Stimulated activated CD8-positive, alpha-beta memory T cell treated with anti-CD3 and anti-CD28 coated beads, Interleukin-15, amount 100 ng/mL, for 24 hours (primary cell): Measurements from ENCODE around the gene NCOA7.
A peak's percentile ranks its signal among the peaks of the same experiment; 100 is the strongest.
"Not testable (repeated sequence)": the region's sequence is repeated elsewhere in the genome, so short reads cannot be mapped to it uniquely, and the experiment has no call there.

Experiments used
- DNase-seq: peaks from one replicate; pipeline ENCODE4 v3.0.0-alpha.2; 2020; ENCODE audit warnings: low read depth

NCOA7 gene

DNA sequence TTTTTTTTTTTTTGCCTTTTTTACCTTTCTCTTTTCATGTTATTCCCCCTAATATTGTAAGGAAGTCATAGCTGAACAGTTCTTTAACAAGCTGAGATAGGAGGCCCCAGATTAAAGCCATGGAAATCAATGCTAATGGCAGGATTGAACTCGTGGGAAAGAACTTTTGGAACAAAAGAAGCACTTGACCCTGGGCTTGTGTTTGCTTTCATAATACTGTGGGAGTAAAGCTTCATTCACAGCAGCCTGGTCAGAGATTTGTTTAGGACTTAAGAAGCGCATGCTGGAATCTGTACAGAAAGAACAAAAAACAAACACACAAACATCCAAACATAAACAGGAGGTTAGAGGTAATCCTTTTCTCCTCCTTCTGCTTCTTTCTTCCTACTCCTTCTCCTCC, 36.2 kb upstream of the NCOA7 start:
- no peak for DNase-seq

DNA sequence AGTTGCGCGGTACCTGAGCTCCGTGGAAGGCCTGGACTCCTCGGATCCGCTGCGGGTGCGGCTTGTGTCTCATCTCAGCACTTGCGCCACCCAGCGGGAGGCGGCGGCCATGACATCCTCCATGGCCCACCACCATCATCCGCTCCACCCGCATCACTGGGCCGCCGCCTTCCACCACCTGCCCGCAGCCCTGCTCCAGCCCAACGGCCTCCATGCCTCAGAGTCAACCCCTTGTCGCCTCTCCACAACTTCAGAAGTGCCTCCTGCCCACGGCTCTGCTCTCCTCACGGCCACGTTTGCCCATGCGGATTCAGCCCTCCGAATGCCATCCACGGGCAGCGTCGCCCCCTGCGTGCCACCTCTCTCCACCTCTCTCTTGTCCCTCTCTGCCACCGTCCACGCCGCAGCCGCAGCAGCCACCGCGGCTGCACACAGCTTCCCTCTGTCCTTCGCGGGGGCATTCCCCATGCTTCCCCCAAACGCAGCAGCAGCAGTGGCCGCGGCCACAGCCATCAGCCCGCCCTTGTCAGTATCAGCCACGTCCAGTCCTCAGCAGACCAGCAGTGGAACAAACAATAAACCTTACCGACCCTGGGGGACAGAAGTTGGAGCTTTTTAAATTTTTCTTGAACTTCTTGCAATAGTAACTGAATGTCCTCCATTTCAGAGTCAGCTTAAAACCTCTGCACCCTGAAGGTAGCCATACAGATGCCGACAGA, 31.4 kb upstream of the NCOA7 start:
- no peak for DNase-seq

DNA sequence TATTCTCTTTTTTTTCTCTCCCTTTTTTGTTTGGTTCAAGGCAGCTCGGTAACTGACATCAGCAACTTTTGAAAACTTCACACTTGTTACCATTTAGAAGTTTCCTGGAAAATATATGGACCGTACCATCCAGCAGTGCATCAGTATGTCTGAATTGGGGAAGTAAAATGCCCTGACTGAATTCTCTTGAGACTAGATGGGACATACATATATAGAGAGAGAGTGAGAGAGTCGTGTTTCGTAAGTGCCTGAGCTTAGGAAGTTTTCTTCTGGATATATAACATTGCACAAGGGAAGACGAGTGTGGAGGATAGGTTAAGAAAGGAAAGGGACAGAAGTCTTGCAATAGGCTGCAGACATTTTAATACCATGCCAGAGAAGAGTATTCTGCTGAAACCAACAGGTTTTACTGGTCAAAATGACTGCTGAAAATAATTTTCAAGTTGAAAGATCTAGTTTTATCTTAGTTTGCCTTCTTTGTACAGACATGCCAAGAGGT, 30.8 kb upstream of the NCOA7 start:
- DNase-seq: no peak

DNA sequence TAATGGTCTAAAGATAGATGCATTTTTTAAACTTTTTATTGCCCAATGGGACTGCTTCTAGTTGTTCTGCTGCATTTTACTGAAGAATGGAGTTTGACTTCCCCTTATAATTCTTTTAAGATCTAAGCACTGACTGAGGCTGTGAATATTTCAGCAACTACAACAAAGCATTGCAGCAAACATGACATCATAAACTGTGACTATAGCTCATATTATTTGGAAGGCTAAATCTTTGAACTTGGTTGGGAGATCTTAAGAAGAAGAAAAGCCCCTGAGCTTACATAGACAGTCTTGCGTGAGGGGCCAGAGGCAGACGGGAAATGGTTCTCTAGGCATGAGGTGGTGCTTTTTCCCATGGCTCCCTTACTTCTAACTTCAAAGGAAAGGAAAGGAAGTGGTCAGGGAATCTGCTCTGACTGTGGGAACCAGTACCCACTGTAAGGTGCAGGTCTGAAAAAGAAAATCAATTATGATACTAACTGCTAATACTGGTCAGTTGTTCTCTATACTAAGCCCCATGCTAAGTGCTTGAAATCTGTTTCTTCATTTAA, 26.6 kb upstream of the NCOA7 start:
- no peak for DNase-seq

DNA sequence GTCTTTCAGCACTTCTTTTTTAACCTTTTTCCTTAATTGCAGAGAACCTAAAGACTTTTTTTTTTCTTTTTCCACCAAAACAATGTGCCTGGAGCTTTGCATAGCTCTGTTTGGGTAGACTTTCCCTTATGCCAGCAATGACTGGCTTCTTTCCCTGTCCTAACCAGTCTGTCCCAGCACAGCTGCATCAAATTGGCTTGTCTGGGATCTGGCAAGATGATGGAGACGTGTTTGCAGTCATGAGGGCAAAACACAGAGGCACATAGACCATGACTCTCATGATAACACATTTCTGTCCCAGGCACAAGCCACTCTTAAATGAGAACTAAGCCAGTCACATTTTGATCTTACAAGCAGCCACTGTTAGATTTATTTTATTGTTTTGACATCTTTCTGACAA, 24.8 kb upstream of the NCOA7 start:
- no peak for DNase-seq

DNA sequence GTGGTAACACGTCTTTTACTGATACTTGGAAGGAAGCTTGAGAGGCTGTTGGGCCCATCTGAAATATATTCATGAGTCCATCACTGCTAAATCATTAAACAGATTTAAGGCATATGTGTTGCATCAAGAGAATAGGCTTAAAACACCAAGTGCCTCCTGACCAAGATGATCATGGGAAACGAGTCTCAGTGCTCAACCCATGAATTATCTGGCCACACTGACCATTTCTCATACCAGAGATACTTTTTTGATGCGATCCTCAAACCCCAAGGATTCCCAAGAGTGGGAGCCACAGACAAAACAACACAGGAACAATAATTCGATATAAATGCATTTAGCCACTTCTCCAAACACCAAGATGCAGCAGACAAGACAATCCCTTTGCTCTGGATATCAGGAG, 24.1 kb upstream of the NCOA7 start:
- no peak for DNase-seq

DNA sequence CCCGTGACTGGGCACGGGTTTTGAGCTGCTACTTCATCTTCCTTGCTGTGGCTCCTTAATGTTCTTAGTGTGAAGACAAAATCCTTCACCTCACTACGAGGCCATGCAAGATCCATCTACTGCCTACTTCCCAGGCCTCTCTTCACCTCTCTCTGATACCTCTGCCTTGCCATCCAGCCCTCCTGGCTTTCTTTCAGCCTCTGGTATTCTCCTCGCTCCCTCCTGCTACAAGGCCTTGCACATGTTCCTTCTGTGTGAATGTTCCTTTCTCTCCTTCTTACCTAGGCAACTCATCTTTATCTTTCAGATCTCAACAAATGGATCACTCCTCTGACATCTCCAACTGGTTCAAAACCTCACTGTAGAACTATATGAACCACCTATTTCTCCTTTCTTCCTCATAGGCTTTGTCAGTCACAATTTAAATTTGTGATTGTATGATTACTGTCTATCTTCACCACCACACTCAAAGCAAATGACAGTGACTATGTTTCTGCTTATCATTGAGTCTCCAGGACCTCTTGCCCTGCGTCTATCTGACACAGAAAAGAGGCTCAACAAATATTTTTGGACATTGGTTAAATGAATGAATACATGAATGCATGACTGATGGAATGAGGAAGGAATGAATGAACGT, 21.5 kb upstream of the NCOA7 start:
- DNase-seq: no peak

DNA sequence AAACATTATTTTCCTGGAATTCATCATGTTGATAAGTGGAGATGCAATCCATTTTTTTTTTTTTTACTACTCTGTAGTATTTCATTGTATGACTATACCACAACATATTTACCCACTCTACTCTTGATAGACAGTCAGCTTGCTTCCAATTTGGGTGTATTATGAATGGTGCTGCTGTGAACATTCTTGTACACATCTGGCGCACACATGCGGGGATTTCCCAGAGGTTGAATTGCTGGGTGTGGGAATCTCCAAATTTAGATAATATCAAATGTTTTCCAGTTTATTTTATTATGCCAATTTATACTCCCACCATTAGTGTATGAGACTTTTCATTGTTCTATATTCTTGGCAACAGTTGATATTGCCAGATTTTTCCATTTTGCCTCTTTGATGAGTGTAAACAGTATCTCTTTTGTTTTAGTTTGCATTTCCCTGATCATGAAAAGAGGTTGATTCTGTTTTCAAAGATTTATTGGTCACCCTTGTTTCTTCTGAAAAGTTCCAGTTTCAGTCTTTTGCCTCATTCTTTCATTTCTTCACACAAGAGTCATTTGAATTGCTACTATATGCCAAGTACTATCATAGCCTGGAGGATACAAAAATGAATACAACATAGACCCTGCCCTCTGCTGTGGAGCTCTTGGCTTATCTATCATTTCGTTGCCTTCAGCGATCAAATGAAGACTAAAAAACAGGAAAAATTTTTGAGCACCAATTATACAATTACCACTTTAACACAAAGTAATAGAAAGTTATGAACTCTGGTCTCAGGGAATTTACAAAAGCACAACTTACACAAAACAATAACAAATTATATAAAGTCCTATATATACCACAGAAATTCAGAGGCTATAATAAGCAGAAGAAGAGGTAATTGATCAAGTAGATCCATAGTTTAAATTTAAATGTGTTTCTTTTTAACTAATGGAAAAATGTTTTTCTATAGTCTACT, 17.1 kb upstream of the NCOA7 start:
- no peak for DNase-seq

DNA sequence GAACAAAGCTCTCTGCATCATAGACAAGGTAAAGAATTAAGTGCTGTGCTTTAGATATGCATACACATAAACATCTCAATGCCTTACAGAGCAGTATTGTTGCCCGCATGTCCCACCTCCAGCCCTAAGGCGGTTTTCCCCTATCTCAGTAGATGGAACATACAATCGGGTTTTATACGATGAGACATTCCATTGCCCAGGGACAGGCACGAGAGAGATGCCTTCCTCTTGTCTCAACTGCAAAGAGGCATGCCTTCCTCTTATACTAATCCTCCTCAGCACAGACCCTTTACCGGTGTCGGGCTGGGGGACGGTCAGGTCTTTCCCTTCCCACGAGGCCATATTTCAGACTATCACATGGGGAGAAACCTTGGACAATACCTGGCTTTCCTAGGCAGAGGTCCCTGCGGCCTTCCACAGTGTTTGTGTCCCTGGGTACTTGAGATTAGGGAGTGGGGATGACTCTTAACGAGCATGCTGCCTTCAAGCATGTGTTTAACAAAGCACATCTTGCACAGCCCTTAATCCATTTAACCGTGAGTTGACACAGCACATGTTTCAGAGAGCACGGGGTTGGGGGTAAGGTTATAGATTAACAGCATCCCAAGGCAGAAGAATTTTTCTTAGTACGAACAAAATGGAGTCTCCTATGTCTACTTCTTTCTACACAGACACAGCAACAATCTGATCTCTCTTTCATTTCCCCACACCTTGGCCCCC, 14.5 kb upstream of the NCOA7 start:
- not testable (repeated sequence) for DNase-seq

DNA sequence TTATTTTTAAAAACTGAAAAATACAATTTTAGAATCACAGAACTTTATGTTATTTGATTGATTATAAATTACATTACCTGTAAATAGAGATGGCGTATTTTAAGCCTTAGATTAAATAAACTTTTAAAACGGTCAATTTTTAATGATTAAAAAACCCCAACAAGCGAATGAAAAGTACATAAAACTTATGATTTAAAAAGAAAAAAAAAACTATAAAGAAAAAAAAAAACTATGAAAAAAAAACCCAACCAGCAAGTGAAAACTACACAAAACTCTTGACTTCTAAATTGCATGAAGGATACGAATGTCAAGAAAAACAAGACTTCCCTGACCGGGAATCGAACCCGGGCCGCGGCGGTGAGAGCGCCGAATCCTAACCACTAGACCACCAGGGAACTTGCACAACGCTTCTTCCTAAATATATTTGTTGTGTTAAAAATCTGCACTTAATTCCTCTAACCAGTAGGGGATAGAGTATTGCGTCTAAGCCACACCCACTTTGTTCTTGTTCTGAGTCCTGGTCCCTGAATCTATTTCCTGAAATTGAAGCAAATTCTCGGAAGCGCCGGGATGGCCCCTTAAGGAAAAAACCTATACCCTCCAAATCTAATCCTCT, 10.7 kb upstream of the NCOA7 start:
- peak; percentile 76 for DNase-seq

DNA sequence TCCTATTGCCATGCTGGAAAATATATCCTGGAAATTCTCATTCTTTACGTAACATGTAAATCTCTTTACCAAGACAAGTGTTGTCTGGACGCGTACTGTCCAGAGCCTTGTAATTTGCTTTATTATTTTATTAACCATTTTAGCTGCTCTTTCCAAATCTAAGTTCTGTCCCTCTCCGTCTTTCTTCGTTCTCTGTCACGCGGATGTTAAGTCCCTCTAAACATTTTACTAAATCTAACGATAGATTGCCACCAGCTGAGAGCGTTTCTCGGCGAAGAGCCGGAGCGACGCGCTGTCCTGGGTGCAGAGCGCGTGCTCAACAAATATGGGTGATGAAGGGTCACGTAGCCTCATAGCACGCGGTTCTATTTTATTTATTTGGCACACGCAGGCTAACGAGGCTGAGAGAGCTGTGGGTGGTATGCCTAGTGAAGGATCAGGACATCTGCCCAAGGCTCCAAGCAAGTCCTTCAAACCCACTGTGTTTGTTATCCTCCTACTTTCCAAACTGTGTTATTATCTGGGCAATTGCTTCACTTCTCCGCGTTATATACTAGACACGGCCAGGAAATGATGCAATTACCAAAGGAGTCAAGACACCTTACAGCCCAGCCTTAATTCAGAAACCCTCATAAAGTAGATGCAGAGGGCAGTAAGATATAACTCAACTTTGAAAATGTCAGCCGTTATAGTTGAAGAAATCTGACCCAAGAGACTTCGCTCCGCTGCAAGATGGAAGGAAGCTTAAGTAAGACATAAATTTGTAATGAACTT, 10.0 kb upstream of the NCOA7 start:
- DNase-seq: no peak

DNA sequence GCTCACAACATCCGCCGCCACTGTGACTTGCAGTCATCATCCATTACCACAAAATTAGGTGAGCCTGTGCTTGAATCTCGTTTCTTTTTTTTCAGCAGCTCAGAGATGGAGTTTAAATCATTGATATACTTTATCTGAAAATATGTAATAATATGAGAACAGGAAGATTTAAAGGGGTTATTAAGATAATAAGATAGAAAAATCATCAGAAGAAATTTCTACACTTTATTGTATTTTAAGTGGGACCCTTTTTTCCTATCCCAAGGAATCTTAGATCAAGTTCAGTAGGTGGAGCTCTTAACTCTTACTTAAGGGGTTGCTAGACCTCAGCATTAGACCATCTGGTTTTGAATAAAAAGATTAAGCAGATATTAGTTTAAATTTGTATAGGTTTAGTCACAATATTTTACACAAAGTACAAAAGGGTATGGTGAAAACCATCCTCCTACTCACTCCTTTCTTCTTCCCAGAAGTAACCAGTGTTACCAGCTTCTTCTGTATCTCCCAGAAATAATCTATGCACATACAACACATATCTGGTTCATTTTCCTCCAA, 9.4 kb upstream of the NCOA7 start:
- no peak for DNase-seq

DNA sequence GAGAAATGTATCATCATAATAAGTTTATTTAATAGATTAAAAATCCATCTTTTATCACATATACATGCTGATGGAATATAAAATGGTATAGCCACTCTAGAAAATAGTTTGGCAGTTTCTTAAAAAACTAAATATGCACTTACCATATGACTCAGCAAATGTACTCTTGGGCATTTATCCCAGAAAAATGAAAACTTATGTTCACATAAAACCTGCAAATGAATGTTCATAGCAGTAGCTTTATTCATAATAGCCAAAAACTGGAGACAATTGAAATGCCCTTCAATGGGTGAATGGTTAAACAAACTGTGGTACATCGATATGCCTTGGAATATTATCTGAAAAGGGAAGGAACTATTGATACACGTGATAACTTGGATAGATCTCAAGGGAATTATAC, 6.4 kb upstream of the NCOA7 start:
- no peak for DNase-seq

DNA sequence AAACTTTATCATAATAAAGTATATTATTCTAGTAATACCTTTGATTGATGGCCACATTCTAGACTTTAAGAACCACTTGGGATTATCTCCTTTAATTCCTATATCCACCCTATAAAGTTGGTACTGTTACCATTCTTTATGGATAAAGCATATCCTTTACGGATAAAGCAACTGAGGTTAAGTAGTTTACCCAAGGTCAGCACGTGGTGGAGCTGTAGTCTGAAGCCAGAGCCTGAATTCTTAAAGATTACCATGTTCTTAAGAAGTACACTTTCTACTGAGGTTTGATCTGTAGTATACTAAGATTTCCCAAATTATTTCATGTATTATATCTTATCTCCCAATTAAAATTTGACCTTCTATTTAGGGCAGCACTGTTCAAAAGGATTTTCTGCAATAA, 3.0 kb upstream of the NCOA7 start:
- DNase-seq: no peak

DNA sequence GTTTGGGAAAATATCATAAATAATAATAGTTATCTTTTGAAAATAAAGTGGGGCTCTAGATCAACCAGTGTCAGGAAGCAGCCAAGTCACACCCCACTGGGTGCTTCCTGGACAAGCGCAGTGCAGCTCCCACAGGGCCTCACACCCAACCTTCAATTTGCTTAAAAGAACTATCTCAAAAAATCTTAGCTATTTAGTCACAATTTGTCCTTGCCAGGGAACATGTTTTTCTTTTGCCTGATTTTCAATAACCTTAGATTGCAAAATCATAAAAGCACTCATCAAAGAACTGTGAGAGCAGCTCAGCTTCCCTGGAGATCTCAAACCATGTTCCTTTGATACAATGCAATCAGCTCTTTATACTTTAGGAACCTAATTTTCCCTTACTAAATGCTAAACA, 1.6 kb upstream of the NCOA7 start:
- no peak for DNase-seq

DNA sequence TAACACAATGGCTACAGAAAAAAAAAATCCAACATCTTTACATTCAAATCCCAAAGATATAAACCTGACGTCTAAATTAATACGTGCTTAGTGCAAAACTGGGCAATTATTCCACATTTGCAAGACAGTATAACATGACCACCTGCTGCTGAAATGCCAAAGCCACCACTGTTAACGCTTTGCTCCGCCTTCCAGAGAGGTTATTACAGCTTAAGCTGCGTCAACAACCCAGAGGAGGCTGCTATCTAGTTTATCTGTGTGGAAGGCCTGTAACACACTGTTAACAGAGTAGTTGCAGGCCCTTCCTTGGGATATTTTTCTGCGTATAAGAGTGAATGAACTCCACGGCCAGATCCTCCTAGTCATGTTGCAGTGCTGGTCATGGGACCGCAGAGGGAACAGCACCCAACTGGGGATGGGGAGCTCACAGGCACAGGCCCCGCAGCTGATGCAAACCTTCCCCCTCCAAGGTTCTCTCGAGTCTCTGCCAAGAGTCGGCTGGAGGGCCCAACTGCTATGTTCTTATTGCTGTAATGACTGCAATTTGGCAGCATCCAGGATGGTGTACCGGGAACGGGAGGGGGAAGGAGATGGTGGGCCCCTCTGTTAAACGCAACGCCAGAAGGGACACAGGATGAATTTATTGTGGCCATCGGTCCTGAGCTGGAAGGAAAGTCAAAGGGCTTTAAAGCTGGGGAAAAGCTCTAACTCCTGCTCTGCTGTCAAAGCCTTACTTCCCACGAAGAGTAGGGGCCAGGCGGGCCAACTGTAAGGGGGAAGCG, 993 bp upstream of the NCOA7 start:
- DNase-seq: no peak

DNA sequence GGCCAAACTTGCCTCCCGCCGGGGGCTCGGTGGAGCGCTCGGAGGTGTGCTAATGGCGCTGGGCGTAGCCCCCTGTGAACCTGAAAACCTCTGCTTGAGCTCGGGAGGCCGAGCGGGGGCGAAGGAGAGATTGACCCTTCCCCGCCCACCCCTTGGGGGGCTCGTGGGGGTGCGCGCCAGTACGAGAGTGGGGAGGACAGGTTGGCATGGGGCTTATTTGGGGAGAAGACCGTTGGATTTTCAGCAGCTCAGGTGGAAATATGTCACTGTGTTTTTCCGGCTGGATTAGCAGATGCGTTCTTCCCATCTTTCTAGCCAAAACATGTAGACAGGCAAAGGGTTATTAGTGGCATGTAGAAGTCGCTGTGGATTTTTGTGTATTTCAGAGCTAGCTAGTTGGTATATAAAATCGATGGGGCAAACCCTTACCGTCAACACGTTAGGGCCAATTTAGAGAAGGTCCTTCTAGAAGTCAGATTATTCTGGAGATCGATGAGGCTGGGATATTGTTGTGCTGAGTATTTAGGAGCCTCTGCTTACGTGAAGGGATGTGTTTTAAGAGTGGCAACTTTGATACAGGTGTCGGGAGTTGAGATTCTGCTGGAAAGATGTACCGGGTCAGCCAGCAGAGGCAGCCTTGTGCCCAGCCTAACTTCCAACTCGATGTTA, 525 bp downstream of the NCOA7 start:
- no peak for DNase-seq

DNA sequence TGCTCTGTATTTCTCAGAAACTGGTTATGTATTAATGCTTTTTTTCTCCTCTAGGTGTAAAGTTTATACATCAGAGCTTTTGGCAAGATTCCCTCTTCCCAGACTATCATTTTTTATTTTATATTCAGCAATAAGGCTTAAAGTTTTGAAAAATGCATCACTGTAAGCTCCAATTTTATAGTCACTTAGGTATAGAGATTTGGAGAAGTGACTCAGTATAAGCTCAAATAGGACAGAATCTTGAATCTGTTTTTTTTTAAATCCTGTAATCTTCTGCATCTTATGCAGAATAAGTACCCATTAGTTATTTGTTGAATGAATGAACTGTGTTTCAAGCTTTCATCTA, 1.0 kb downstream of the NCOA7 start:
- no peak for DNase-seq

DNA sequence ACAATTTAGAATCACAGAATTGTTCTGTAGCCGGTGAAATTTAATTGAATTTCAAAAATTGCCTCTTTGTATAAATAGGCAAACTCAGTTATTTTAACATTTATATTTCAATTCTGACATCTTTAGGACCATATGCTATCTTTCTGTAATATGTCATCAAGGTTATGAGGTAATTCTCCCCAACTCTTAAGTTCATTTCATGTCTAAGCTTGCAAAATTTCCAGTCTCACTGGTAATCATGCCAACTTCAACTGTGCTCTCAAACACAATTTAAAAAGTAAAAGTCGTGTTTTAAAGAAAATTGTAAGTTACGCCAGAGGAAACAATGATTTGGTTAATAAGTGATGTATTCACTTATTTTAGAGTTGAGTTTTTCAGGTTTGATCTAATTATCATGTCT, 1.4 kb downstream of the NCOA7 start:
- no peak for DNase-seq
